Measurements from ENCODE around the gene KCNJ18.
"Not testable (repeated sequence)": the region's sequence is repeated elsewhere in the genome, so short reads cannot be mapped to it uniquely, and the experiment has no call there.

KCNJ18 gene

DNA sequence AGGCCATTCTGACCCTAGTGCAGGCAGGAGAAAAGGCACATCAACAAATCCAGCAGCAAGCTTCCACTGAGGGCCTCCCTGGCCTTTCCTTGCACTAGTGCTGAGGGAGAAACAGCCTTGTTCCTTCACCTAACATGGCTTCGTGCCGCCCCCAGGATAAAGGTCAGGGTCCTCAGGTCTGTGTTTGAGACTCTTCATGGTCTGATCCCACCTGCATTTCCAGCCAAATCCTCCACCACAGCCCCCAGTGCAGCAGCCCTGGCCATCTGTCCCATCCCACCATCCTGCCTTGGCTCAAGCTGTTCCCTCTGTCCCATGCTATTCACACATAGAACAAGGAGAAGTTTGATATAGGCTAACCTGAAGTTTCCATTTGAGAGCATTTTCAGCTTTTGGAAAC is 20.9 kb upstream of the KCNJ18 start:
- DNase-seq (ENCODE audit: low read depth): not testable (repeated sequence)

DNA sequence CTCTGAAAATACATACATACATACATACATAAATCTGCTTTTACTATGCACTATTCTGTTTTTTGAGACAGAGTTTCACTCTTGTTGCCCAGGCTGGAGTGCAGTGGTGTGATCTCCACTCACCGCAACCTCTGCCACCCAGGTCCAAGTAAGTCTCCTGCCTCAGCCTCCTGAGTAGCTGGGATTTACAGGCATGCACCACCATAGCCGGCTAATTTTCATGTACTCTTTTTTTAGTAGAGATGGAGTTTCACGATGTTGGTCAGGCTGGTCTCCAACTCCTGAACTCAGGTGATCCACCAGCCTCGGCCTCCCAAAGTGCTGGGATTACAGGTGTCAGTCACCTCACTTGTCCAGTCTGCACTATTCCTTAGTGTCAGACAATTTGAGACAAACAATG is 20.5 kb upstream of the KCNJ18 start:
- DNase-seq (ENCODE audit: low read depth): not testable (repeated sequence)

DNA sequence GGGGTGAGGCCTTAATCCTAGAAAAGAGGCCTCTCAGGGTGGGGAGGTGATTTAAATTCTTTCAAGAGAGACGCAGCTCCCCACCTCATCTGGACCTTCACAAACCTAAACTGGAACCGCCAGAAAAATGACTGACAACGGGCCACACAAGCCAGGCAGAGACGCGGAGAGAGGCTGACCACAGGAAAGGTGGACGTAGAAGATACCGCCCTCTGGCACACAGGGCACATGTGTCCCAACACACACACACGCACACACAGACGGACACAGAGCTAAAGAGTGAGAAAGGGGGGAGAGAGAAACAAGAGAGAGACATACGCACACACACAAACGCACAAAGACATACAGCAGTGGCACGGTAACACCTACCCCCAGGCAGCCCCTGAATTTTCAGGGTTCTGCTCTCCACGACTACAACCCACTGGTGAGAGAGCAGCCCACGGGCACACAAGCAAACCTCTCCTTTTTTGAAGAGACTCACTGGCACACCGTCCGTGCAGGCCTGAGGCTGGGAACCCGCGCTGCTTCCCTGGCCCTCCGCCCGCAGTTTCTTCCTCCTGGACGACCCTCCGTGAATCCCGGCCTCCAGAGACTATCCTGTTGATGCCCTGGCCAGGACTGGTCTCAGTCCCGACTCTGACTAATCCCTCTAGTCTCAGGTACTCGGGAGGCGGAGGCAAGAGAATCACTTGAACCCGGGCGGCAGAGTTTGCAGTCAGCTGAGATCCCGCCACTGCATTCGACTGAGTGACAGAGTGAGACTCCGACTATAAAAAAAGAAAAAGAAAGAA is 18.7 kb upstream of the KCNJ18 start:
- DNase-seq (ENCODE audit: low read depth): not testable (repeated sequence)

DNA sequence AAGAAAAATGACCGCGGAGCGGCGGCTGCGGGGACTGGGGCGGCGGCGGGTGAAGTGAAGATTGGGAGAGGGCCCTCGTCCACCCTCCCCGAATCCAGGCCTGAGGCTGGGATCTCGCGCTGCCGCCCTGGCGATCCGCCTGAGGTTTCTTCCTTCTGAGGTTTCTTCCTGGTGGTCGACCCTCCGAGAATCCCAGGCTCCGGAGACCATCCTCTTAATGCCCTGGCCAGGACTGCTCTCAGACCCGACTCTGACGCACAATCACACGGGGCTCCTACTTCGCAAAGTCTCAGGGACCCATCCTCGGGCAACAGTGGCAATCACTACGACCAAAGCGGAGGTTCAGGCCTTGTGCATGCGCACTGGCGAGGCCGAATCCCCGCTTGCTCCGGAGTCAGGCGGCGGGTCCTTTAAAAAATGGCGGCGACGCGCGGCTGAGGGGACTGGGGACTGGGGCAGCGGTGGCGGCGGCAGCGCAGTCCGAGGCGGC is 18.0 kb upstream of the KCNJ18 start:
- no peak for DNase-seq (ENCODE audit: low read depth)

DNA sequence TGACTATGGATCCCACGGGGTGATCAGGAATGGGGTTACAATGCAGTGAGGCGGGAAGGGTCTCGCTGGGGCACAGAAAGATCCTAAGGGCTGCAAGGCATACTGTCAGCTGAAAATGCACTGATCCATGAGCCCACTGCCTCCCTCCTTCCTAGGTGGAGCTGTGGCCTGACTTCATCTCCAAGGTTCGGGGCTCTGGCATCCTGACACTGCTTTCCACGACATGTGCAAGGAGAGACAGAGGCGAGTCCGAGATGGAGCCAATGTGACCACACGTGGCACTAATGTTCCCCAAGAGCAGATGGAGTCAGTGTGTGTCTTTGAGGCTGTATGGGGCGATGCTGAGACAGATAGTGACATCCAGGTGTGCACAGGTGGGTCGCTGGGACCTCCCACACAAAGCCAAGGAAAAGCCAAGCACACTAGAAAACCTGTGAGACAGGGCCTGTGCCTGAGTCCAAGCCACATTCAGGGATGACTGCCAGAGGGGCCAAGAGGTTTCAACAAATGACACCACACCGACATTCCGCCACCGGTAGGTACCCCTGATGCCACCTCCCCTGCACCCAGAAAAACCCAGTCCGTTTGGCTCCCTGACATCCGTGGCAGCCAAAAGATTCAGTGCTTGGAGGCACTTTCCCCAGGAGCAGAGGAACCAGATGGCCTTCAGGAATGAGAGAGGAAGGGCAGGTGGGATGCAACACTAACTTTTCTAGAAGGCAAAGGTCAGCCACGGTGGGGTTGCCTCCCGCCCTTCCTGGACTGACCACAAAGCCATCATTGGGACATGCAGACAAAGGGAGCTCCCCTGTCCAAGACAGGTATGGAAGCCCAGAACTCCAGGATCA is 17.2 kb upstream of the KCNJ18 start:
- not testable (repeated sequence) for DNase-seq (ENCODE audit: low read depth)

DNA sequence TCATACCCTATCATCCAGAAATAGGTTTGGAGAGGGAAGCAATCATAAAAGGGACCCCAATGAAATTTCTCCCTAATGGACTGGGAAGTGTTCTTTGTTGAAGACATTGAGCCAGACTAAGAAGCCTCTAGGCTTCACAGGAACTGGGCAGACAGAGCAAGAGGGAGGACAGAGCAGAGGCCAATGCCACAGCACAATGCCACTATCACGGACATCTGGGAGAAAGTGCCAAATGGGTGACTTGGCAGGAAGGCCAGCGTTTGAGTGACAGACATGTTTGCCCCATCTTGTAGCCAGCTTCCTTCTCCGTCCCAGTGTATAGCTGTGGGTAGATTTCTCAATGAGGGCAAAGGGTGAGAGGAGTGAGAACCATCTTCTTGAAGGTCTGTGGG is 16.6 kb upstream of the KCNJ18 start:
- not testable (repeated sequence) for DNase-seq (ENCODE audit: low read depth)

DNA sequence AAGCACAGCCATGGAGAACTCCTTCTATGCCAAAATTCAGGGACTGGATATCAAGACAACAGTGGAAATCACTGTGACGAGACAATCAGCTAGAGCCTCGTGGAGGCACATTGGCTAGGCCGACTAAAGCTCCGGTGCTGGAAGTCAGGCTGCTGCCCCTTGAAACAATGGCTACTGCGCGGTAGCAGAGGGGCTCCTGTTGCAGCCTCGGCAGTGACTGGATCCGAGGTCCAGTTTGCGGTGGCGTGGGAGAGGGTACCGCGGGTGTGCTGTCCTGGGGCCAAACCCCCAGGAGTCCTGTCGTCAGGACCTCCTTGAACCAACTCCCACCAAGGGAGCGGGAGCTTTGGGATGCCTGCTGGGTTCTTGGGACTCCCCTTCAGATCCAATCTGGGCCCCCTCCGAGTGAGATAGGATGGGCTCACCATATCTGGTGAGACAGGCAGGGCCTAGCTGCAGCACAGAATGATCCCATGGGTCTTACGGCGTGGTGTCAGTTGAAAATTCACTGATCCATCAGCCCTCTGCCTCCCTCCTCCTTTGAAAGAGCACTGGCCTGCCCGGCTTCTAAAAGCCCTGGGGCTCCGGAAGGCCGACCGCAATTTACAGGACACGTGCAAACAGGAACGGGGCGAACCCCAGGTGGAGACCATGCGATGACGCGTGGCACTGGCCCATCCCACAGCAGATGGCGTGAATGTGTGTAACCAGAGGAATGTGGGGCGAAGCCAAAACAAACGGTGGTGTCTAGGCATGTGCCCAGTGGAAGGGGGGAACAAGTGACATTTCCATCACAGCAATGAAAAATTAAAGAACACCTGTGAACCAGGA is 15.8 kb upstream of the KCNJ18 start:
- no peak for DNase-seq (ENCODE audit: low read depth)

DNA sequence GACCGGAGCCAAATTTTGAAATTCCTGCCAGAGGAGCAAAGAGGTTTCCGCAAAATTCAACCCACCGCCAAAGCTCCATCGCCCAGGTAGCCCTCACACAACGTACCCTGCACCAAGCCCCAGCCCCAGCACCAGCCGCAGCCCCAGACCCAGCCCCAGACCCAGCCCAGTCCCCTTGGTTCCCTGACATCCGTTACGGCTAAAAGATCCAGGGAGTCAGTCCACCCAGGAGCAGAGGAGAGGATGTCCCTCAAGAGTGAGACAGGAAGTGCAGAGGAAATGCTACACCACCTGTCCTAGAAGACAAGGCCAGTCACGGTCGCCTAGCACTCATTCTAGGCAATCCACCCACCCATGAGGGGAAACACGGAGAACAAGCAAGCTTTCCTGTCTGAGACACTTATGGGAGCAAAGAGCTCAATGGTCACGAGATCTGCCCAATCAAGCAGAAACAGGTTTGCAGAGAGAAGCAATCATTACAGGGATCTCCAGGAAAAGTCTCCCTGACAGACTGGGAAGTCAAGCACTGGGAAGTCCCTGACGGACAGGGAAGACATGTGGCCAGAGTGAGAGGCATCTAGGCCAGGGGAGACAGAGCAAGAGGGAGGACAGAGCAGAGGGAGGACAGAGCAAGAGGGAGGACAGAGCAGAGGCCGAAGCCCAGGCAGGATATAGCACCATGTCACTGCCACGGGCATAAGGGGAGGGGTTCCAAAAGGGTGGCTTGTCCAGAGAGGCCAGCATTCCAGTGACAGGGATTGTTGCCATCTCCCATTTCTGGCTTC is 15.0 kb upstream of the KCNJ18 start:
- DNase-seq (ENCODE audit: low read depth): no peak

DNA sequence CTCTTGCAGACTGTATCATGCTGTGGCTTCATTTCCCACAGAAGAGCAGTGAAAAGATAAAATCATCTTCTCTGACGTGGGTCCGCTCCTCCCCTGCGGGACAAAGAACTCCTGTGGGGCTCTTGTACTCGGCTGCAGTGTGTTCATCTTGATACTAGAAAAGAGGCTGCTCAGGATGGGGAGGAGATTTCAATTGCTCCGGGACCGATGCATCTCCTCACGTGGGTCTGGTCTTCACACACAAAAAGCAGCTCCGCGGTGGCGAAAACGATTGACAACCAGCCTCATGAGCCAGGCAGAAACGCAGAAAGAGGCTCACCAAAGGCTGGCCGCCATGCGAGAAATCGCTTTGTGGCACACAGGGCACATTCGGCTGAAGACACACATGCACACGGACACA is 14.4 kb upstream of the KCNJ18 start:
- no peak for DNase-seq (ENCODE audit: low read depth)

DNA sequence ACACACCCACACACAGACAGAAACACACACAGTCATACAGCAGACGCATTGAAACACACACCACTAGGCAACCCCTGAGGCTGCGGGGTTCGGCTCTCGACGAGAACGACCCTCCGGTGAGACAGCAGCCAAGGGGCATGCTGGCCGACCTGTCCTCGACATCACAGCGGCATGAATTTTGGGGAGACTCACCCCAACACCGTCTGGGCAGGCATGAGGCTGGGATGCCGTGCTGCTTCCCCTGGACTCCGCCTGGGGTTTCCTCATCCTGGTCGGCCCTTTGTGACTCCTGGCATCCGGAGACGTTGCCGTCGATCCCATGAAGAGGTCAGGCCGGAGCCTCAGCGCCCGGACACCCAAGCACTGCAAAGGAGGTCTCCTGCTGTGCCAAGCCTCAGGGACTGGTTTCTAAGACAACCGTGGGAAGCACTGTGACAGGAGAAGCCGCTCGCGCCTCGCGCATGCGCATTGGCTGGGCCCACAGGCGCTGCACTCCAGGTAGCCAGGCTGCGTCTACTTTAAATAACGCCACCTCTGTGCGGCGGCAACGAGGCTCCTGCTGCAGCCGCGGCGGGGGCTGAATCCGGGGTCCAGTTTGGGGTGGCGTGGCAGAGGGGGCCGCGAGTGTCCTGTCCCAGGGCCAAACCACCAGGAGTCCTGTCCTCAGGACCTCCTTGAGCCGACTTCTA is 13.8 kb upstream of the KCNJ18 start:
- DNase-seq (ENCODE audit: low read depth): no peak

DNA sequence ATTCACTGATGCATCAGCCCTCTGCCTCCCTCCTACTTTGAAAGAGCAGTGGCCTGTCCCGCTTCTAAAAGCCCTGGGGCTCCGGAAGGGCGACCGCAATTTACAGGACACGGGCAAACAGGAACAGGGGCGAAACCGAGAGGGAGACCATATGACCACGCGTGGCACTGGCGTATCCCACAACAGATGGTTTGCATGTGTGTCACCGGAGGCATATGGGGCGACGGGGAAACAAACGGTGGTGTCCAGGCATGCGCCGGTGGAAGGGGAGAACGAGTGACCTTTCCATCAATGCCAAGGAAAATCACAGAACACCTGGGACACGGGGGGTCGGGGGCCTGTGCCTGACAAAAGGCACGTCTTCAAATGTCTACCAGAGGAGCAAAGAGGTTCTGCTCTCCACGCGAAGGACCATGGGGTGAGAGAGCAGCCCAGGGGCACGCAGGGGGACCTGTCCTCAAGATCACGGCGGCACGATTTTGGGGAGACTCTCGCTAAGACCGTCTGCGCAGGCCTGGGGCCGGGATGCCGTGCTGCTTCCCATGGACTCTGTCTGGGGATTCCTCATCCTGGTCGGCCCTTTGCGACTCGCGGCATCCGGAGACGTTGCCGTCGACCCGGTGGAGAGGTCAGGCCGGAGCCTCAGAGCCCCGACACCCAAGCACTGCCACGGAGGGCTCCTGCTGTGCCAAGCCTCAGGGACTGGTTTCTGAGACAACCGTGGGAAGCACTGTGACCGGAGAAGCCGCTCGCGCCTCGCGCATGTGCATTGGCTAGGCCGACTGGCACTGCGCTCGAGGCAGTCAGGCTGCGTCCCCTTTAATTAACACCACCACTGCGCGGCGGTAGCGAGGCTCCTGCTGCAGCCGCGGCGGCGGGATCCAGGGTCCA is 12.8 kb upstream of the KCNJ18 start:
- DNase-seq (ENCODE audit: low read depth): no peak

DNA sequence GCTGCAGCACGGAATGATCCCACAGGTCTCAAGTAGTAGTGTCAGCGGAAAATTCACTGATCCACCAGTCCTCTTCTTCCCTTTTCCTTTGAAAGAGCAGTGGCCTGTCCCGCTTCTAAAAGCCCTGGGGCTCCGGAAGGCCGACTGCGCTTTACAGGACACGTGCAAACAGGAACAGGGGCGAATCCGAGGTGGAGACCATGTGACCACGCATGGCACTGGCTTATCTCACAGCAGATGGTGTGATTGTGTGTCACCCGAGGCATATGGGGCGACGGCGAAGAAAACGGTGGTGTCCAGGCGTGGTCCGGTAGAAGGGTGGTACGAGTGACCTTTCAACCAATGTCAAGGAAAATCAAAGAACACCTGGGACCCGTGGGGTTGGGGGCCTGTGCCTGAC is 12.0 kb upstream of the KCNJ18 start:
- DNase-seq (ENCODE audit: low read depth): no peak

DNA sequence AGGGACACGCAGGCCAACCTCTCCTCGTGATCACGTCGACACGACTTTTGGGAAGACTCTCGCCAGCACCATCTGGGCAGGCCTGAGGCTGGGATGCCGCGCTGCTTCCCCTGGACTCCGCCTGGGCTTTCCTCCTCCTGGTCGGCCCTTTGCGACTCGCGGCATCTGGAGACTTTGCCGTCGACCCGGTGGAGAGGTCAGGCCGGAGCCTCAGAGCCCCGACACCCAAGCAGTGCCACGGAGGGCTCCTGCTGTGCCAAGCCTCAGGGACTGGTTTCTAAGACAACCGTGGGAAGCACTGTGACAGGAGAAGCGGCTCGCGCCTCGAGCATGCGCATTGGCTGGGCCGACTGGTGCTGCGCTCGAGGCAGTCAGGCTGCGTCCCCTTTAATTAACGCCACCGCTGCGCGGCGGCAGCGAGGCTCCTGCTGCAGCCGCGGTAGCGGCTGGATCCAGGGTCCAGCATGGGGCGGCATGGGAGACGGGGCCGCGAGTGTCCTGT is 11.4 kb upstream of the KCNJ18 start:
- DNase-seq (ENCODE audit: low read depth): not testable (repeated sequence)

DNA sequence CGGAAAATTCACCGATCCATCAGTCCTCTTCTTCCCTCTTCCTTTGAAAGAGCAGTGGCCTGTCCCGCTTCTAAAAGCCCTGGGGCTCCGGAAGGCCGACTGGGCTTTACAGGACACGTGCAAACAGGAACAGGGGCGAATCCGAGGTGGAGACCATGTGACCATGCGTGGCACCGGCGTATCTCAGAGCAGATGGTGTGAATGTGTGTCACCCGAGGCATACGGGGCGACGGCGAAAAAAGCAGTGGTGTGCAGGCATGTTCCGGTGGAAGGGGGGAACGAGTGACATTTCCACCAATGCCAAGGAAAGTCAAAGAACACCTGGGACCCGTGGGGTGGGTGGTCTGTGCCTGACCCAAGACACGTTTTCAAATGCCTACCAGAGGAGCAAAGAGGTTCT is 10.7 kb upstream of the KCNJ18 start:
- not testable (repeated sequence) for DNase-seq (ENCODE audit: low read depth)

DNA sequence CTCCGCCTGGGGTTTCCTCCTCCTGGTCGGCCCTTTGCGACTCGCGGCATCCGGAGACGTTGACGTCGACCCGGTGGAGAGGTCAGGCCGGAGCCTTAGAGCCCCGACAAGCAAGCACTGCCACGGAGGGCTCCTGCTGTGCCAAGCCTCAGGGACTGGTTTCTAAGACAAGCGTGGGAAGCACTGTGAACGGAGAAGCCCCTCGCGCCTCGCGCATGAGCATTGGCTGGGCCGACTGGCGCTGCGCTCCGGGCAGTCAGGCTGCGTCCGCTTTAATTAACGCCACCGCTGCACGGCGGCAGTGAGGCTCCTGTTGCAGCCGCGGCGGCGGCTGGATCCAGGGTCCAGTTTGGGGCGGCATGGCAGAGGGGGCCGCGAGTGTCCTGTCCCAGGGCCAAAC is 10.2 kb upstream of the KCNJ18 start:
- not testable (repeated sequence) for DNase-seq (ENCODE audit: low read depth)

DNA sequence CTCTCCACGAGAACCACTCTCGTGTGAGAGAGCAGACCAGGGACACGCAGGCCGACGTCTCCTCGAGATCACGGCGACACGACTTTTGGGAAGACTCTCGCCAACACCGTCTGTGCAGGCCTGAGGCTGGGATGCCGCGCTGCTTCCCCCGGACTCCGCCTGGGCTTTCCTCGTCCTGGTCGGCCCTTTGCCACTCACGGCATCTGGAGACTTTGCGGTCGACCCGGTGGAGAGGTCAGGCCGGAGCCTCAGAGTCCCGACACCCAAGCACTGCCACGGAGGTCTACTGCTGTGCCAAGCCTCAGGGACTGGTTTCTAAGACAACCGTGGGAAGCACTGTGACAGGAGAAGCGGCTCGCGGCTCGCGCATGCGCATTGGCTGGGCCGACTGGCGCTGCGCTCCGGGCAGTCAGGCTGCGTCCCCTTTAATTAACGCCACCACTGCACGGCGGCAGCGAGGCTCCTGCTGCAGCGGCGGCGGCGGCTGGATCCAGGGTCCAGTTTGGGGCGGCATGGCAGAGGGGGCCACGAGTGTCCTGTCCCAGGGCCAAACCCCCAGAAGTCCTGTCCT is 9.1 kb upstream of the KCNJ18 start:
- DNase-seq (ENCODE audit: low read depth): not testable (repeated sequence)

DNA sequence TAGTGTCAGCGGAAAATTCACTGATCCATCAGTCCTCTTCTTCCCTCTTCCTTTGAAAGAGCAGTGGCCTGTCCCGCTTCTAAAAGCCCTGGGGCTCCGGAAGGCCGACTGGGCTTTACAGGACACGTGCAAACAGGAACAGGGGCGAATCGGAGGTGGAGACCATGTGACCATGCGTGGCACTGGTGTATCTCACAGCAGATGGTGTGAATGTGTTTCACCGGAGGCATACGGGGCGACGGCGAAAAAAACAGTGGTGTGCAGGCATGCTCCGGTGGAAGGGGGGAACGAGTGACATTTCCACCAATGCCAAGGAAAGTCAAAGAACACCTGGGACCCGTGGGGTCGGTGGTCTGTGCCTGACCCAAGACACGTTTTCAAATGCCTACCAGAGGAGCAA is 8.4 kb upstream of the KCNJ18 start:
- not testable (repeated sequence) for DNase-seq (ENCODE audit: low read depth)

DNA sequence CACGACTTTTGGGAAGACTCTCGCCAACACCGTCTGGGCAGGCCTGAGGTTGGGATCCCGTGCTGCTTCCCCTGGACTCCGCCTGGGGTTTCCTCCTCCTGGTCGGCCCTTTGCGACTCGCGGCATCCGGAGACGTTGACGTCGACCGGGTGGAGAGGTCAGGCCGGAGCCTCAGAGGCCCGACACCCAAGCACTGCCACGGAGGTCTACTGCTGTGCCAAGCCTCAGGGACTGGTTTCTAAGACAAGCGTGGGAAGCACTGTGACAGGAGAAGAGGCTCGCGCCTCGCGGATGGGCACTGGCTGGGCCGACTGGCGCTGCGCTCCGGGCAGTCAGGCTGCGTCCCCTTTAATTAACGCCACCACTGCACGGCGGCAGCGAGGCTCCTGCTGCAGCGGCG is 7.9 kb upstream of the KCNJ18 start:
- not testable (repeated sequence) for DNase-seq (ENCODE audit: low read depth)

All from EH (cell line).